Kidney capillary endothelial cell (primary cell): ENCODE measurements around the gene ZSCAN10.
A peak's percentile ranks its signal among the peaks of the same experiment; 100 is the strongest.
"Not testable (repeated sequence)": the region's sequence is repeated elsewhere in the genome, so short reads cannot be mapped to it uniquely, and the experiment has no call there.

ENCODE experiments used
- DNase-seq: peaks from one replicate; pipeline ENCODE4 v3.0.0-alpha.2; 2018; ENCODE audit warnings: low spot score

ZSCAN10 gene

DNA sequence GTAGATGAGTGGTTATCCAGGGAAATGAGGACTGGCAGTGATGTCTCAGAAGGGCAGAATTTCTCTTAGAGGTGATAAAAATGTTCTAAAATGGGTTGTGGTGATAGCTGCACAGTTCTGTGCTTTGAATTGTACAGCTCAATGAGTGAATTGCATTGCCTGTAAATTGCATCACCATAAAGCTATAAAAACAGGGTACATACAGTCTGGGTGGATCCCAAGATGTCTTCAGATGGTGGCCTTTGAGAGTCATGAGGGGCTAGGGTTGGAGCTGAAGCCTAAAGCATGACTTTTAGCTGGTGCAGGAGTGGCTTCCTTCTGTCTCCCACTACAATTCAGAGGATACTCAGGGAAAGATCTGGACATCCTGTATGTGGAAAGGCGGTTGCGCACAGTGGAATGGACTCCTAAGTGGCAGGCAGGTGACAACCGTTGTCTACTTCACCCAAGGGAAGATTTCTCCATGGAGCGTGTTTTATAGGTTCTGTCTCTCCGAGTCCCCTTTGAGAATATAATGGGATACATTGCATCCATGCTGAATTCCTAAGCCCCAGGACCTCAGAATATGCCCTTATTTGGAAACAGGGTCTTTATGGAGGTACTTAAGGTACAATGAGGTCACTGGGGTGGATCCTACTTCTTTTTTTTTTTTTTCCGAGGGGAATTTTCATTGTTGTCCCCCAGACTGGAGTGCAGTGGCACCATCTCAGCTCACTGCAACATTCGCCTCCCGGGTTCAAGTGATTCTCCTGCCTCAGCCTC is 35.3 kb downstream of the ZSCAN10 start:
- no peak for DNase-seq

DNA sequence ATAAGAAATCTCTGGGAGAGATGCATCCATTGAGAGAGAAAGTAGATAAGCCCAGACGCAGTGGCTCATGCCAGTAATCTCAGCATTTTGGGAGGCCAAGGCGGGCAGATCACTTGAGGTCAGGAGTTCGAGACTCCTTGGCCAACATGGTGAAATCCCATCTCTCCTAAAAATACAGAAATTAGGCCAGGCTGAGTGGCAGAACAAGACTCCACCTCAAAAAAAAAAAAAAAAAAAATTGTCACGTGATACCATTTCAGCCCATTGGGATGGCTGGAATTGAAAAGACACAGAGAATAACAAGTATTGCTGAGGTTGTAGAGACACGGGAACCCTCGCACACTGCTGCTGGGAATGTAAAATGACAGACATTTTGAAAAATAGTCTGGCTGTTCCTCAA is 36.5 kb downstream of the ZSCAN10 start:
- no peak for DNase-seq

DNA sequence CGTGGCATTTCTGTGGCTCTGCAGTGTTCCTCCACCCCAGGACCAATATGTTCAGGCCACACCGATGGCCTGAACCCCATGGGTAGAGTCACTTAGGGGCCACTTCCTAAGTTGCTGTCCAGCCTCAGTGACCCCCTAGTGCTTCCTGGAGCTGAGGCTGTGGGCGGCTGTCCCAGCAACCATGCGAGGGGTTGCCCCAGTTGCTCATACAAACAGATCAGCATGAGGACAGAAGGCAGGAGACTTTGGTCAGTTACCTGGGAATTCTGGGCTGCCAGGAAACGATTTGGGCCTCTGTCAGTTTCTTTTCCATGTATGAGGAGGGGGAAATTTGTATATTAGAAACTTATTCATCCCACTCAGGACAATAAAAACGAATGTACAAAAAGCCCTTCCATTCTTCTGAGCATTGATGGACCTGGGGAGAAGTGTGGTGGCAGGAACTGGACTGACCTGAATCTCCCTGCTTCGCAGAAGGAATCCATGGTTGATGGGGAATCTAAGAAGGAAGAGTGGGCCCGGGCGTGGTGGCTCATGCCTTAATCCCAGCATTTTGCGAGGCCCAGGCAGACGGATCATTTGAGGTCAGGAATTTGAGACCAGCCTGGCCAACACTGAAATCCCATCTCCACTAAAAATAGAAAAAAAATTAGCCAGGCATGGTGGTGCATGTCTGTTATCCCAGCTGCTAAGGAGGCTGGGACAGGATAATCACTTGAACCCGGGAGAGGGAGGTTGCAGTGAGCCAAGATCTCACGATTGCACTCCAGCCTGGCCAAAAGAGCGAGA is 38.6 kb downstream of the ZSCAN10 start:
- DNase-seq = no peak

DNA sequence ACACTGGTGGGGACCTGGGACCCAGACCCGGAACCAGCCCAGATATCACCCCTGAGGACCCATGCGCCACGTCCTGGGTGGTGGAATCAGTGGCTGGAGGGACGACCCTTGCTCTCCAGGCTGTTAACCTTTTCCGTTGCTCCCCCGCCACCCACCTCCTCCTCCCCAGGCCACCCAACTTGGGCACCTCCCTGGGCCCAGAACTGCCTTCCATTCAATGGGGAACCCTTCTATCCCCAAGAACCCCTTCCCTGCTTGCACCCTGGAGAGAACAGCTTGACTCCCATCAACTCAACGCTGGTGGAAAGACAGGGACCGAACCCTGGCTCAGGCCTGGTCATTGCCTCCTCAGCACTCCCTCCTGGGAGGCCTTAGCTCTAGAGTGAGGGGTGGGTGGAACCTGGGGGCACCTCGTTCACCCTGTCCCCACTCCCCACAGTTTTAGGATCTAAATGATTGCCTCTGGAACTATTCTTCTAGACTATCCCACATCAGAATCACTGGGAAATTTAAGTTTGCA is 39.3 kb downstream of the ZSCAN10 start:
- no peak for DNase-seq

DNA sequence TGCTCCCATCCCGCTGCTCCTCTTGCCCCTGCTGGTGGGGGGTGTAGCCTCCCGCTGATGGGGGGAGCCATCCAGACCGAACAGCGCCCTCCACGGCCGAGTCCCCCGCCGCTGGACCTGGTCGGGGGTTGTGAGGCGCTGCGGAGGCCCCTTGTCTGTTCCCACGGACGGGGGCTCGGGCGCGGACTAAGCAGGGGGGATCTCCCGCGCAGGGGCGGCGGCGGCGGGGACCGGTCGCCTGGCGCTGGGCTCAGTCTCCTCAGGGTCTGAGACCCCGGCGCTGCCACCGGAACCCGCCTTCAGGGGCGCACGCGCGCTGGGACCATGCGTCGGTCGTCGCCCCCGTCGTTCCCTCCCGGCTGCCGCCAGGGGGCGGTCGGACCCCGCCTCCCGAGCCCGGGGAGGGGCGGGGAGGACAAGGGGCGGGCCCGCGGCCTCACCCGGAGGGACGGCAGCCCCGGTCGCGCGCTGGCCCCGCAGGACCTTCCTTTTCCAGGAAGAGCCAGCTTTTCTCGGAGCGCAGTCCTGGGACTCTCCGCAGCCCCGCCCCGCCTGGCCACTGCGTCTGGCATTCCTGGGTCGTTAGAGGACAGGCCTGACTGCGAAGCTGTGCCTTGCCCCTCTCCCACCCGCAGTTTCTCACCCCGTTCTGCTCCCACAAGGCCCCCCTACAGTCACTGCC is 39.9 kb downstream of the ZSCAN10 start:
- peak; percentile 83 for DNase-seq

DNA sequence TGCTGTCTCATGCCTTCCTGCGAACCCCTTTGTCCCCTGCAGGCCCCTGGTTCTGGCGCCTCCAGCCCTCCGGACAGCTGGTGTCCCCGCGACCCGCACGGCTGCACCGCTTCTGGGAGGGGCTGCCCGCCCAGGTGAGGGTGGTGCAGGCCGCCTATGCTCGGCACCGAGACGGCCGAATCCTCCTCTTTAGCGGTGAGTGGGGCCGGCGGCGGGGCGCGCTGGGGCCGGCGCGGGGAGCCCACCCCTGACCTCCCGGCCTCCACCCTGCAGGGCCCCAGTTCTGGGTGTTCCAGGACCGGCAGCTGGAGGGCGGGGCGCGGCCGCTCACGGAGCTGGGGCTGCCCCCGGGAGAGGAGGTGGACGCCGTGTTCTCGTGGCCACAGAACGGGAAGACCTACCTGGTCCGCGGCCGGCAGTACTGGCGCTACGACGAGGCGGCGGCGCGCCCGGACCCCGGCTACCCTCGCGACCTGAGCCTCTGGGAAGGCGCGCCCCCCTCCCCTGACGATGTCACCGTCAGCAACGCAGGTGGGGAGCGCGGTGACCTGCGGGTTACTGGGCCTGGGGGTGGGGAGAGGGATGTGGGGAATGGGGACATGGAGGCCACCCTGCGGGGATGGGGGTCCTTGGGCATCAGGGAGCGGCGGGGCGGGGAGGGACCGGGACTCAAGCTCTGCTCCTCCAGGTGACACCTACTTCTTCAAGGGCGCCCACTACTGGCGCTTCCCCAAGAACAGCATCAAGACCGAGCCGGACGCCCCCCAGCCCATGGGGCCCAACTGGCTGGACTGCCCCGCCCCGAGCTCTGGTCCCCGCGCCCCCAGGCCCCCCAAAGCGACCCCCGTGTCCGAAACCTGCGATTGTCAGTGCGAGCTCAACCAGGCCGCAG is 40.7 kb downstream of the ZSCAN10 start:
- no peak for DNase-seq

DNA sequence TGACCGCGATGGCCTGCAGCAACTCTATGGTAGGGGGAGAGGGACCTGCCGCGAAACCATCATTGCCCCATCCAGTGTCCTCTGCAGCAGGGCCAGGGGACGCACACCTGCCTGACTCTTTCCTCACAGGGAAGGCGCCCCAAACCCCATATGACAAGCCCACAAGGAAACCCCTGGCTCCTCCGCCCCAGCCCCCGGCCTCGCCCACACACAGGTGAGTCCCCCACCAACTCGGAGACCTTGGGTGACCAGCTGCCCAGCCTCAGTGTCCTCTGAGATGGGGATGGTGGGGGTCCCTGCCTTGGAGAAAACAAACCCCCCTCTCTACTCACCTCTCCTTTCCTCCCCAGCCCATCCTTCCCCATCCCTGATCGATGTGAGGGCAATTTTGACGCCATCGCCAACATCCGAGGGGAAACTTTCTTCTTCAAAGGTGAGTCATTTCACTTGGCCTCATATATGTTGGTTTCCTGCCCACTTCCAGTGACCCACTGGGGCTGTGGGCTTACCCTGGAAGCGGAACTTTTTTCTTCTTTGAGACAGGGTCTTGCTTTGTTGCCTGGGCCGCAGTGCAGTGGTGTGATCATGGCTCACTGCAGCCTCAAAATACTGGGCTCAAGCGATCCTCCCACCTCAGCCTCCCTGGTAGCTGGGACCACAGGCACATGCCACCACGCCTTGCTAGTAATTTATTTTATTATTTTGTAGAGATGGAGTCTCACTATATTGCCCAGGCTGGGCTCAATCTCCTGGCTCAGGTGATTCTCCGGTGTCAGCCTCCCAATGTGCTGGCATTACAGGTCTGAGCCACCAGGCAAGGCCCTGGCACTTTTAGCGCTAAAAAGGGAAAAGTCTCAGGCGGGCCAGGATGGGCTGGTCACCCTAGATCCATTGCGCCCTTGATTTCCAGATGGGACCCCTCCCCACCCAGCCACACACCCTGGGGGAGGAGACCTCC is 41.6 kb downstream of the ZSCAN10 start:
- no peak for DNase-seq

DNA sequence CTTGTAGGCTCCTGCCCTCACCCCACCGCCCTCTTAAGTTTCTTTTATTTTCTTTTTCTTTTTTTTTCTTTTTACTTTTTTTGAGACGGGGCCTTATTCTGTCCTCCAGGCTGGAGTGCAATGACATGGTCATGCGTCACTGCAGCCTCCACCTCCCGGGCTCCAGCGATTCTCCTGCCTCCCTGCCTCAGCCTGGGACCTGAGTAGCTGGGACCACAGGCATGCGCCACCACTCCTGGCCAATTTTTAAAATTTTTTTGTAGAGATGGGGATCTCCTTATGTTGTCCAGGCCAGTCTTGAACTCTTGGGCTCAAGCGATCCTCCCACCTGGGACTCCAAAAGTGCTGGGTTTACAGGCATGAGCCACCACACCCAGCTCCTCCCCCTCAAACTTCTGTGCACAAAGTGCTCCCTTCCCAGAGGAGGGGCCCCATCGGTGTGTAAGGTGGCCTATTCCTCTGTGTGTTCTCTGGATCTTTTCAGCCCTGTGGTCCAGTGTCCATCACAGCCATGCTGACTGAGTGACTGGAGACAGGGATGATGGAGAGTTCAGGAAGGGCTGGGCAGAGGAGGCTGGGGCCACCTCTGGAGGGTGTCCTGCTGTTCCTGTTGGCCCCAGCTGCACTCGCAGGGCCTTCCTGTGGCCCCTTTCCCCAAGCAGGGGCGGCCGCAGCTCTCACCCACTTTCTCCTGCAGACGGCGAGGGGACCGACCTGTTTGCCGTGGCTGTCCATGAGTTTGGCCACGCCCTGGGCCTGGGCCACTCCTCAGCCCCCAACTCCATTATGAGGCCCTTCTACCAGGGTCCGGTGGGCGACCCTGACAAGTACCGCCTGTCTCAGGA is 42.5 kb downstream of the ZSCAN10 start:
- DNase-seq = no peak

DNA sequence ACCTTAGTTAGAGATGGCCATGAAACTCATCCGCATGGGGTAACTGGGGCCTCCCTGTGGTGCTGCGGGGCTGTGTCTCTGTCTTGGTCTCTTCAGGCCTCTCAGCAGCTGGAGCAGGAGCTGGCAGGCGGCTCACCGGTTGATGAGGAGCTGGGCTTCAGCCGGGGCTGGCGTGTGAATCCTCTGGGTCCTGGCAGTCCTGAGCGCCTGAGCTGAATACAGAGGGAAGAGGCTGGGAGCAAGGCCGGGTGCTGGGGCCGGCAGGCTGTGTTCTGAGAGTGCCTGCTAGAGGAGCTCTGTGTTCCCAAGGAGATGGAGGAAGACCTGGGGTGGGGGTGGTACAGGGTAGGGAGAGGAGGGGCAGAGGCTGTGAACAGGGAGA is 43.4 kb downstream of the ZSCAN10 start:
- not testable (repeated sequence) for DNase-seq

DNA sequence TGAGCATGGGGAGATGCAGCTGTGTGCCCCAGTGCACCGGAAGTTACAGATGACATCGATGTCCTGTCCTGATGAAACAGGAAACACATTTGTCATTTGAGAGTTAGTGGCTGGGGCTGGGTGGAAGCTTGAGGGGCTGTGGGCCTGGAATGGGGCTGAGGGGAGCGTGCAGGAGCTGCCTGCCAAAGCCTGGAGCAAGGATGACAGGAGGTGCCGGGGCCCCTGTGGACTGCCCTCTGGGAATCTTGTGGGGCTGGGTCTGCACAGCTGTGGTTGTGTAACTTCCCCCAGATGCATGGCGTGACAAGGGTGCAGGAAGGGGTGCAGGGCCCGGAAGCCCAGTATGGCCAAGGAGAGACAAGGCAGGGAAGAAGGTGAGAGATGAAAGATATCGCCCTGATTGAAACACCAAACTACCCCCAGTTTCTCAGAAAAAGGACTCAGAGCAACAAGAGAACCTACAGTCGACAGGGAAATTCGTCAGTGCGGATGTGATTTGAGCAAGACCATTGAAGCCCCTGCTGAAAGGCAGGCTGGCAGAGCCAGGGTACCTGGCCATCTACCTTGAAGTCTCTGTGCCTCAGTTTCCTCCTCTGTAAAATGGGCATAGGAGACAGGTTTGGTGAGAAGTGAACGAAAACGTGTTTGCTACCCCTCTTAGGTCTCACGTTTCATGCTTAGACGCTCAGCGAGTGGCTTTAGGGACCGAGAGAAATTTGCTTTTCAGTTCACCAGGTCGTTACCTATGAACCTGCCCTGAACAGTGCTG is 43.9 kb downstream of the ZSCAN10 start:
- DNase-seq = no peak

DNA sequence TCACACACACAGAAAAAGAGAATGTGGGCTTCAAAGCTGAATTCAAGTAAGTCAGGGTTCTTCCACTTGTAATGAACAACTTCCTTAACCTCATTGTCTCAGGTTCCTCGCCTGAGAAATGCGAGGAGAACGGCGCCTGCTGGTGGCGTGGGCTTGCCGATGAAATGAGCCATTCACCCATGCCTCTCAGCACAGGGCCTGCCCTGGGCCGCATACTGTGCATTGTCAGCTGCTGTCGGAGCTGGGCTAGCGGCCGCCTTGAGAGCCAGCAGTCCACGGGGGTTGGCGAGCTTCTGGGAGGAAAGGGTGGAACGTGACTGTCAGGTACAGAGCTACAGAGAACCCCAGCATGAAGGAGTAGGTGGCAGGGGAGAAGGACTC is 45.8 kb downstream of the ZSCAN10 start:
- DNase-seq = not testable (repeated sequence)

DNA sequence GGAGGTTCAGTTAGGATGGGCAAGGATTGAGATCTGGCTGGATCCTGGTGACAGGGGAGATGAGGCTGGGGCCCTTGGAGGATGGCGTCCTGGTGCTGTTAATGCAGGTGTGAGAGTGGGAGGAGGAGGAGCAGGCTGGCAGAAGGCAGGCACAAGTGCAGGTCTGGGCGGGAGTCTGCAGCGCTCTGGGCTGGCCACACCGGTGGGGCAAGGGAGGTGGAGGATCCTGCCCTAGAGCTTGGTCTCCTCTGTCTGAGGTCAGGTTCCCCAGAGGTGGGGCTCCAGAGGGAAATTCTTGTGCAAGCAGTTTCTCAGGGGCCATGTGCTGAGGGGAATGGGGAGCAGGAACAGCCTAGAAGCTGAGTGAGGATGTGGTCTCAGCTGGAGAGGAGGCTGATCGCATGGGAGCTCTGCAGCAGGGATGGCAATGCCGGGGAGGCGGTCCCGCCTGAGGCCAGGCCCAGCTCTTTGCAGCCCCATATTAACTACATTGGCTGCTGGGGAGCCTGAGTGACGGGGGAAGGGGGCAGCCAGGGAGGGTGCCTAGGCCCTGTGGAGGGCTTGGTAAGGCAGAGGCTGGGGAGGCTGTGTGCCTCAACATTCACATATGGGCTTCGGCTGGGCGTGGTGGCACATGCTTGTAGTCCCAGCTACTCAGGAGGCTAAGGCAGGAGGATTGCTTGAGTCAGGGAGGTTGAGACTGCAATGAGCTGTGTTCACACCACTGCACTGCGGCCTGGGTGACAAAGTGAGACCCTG is 46.3 kb downstream of the ZSCAN10 start:
- DNase-seq = not testable (repeated sequence)

DNA sequence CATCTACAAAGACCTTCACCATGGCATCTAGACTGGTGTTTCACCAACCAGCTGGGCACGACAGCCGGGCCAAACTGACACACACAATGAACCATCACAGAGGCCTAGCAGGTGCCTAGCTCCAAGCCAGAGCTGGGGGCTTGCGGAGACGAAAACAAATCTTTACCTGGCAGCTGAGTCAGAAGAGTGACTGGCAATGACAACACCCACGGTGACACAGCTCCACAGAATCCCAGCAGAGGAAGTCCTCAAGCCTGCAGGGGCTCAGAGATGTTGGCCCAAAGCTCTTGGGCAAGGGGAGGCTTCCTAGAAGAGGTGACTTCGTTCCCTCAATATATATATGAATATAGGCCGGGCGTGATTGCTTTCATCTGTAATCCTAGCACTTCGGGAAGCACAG is 47.6 kb downstream of the ZSCAN10 start:
- no peak for DNase-seq

DNA sequence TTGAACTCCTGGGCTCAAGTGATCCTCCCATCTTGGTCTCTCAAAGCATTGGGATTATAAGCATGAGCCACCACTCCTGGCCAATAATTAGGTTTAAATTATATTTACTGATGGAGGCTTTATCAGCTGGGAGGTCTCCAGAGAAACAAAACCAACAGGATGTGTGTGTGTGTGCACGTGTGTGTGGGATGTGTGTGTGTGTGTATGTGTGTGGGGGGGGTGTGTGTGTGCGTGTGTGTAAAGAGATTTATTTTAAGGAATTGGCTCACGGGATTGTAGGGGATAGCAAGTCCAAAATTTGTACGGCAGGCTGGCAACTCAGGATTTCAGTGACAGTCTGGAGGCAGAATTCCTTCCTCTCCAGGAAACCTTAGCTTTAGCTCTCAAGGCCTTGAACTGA is 48.1 kb downstream of the ZSCAN10 start:
- no peak for DNase-seq

DNA sequence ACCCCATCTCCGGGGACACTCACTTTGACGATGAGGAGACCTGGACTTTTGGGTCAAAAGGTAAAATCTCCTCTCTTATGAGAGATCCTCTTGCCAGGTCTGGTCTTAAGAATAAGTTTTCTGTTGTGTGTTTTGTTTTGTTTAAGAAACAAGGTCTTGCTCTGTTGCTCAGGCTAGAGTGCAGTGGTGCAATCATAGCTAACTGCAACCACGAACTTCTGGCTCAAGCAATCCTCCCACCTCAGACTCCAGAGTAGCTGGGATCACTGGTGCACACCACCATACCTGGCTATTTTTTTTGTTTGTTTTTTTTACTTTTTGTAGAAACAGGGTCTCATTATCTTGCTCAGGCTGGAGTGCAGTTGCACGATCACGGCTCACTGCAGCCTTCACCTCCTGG is 48.6 kb downstream of the ZSCAN10 start:
- DNase-seq = no peak

DNA sequence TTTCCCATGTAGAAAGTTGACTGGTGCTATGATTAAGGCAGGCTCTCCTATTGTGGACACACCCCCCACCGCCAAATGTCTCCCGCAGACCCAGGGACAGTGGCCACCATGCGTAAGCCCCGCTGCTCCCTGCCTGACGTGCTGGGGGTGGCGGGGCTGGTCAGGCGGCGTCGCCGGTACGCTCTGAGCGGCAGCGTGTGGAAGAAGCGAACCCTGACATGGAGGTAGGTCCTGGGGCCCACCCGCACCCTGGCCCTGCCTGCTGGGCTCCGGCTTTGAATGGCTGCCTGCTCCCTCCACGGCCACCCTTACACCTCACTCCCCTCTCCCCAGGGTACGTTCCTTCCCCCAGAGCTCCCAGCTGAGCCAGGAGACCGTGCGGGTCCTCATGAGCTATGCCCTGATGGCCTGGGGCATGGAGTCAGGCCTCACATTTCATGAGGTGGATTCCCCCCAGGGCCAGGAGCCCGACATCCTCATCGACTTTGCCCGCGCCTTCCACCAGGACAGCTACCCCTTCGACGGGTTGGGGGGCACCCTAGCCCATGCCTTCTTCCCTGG is 49.1 kb downstream of the ZSCAN10 start:
- DNase-seq = no peak

DNA sequence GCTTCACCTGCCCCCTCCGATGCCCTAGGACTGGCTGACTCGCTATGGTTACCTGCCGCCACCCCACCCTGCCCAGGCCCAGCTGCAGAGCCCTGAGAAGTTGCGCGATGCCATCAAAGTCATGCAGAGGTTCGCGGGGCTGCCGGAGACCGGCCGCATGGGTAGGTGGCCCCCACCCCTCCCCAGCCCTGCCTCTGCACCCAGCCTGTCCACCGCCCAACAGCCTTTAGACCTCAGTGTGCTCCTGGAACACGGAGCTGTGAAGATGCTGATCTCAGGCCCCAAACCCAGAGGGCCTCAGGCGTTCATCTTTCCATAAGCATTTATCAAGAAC is 51.7 kb downstream of the ZSCAN10 start:
- no peak for DNase-seq
